Stimulated activated CD4-positive, alpha-beta T cell treated with anti-CD3 and anti-CD28 coated beads, Interleukin-15, amount 100 ng/mL, for 48 hours (primary cell): ENCODE results near the gene SFTPA1.
"Not testable (repeated sequence)": the region's sequence is repeated elsewhere in the genome, so short reads cannot be mapped to it uniquely, and the experiment has no call there.

ENCODE experiments used
- DNase-seq, 2 donors: peaks; one replicate each; pipeline ENCODE4 v3.0.0-alpha.2; 2020; ENCODE audit warnings: low read depth in 2 of 2

The SFTPA1 gene

GRCh38 chr10:79611193-79611976, 646 bp downstream of the SFTPA1 start:
- DNase-seq = not testable (repeated sequence)

- no peak for DNase-seq
Measured at GRCh38 chr10:79615577-79615976, 4.8 kb downstream of the SFTPA1 start.

- DNase-seq = no peak
Measured at GRCh38 chr10:79616164-79616563, 5.4 kb downstream of the SFTPA1 start.

GRCh38 chr10:79623663-79624062, 12.9 kb downstream of the SFTPA1 start:
- not testable (repeated sequence) for DNase-seq

GRCh38 chr10:79627075-79627474, 16.3 kb downstream of the SFTPA1 start:
- DNase-seq = no peak

GRCh38 chr10:79628083-79628482, 17.3 kb downstream of the SFTPA1 start:
- DNase-seq = no peak

GRCh38 chr10:79628988-79629954, 18.5 kb downstream of the SFTPA1 start:
- no peak for DNase-seq

GRCh38 chr10:79629955-79630327, 19.2 kb downstream of the SFTPA1 start:
- DNase-seq = no peak

GRCh38 chr10:79636654-79637199, 26.0 kb downstream of the SFTPA1 start:
- DNase-seq = not testable (repeated sequence)

- DNase-seq = no peak
Measured at GRCh38 chr10:79638318-79638717, 27.6 kb downstream of the SFTPA1 start.

GRCh38 chr10:79652695-79653094, 42.0 kb downstream of the SFTPA1 start:
- not testable (repeated sequence) for DNase-seq

GRCh38 chr10:79663287-79663686, 52.5 kb downstream of the SFTPA1 start:
- not testable (repeated sequence) for DNase-seq

GRCh38 chr10:79664686-79665085, 53.9 kb downstream of the SFTPA1 start:
- DNase-seq = not testable (repeated sequence)
